GM18502 (cell line): ENCODE data around the gene ADD3.

ENCODE experiments used
- ATAC-seq: cut with Tn5 transposase; IDR thresholded peaks from one replicate; pipeline ENCODE4 v1.9.1; 2021; ENCODE audit warnings: mild to moderate bottlenecking; ENCODE audit not compliant: unreplicated experiment, poor library complexity

Gene ADD3

DNA sequence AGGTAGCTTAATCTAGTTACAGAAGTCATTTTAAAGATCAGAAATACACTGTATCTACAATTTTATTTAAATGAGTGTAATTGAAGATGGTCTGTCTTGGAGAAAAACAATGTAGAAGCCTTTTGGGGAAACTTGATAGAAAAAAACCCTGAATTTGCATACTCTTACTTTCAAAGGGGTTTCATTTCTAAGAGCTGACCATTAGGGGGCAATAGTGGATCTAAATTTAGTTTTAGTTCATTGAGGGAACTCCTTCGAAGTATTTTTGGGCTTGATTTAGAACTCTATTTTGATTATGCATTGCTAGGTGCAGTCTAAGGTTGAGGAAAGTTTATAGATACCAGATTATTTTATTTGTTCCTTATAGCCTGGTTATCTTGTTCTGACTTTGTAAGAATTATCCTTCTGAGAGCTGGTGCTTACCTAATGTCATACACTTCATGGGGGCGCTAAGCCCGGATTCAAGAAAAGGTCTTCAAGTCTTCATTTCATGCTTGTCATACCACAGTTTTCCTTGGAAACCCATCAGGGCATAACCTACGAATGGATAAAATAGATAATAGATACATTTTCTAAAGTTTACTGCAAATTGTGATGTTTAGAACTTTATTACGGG is 130.5 kb downstream of the ADD3 start:
- peak; percentile 62 for ATAC-seq

DNA sequence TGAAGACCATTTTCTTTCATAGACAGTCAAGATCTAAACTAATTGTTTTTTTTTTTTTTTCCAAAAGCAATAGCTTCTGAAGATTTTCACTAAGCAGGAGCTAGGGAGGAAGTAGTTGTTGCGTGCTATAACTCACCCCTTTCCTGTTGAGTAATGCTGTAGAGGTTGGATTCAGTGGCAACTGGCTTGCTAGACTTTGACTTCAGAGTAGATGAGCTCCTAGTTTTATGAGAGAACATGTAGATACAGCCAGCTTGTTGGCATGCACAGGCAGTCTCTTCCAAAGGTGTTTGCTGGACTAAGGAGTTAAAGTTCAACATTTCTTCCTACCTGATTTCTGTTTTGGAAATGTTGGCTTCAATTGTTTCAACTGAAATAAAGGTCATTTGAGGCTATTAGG is 133.4 kb downstream of the ADD3 start:
- no peak for ATAC-seq

DNA sequence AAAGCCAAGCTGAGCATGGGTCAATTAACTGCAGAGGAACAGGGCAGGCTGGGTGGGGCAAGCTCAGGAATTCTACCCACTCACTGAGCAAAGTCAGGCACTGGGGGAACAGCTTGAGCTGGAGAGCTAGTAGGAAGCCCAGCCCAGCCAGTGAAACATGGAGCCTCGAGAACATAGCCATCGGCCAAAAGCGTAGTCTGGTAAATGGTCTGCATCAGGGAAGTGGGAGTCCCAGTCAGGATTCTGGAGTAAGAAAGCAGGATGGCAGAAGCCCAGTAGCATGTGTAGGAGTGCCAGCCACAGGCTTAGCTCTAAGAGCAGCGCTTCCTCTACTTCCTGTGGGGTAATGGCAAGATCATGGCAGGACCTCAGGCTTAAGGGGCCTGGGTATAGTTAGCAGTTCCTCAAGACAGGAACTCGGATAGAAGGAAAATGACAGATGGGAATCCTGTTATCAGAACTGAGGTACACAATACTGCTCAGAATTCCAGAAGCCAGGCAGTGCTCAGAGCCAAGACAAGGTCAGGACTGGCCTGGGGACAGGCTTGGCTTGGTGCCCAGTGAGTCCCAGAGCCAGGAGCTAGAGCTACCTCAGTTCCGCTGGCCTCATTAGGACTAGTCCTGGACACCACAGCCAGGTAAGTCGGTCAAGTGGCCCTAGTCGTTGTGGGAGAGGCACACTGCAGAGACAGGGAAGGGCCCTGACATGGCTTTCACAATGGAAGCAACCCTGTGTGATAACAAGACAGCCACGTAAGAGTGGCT is 134.3 kb downstream of the ADD3 start:
- ATAC-seq: no peak

DNA sequence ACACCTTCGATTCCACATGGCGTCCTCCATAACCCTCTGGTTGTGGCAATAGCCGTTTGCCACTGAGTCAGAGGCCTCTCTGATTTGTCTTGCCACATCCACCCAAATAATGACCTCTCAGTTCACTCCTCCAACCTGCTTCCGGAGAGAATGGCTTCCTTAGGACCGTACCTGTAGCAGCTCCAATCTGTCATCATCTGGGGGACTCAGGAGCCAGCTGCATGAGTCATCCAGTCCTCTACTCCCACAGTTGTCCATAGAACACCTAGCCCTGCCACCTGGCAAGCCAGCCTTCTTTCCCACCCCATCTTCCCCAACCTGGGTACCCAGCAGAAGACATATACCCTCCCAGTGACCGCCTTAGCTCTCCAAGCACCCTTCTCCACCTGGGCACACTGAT is 135.2 kb downstream of the ADD3 start:
- no peak for ATAC-seq

DNA sequence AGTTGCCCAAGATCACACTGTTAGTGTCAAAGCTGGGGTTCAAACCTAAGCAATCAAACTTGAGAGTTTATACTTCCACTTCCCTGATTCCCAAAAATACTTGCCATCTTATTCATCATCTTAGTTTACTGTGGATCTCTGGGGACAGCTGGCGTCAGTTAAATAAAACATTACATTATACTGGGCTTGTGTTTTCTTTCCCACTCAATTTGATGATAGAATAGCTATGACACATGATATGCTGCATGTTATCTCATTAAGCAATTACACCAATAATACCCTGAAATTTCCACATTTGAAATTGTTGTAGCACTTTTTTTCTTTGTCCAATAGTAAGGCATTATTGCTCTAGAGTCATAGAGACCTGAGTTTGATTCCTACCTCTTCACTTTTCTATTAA is 136.7 kb downstream of the ADD3 start:
- ATAC-seq: no peak

DNA sequence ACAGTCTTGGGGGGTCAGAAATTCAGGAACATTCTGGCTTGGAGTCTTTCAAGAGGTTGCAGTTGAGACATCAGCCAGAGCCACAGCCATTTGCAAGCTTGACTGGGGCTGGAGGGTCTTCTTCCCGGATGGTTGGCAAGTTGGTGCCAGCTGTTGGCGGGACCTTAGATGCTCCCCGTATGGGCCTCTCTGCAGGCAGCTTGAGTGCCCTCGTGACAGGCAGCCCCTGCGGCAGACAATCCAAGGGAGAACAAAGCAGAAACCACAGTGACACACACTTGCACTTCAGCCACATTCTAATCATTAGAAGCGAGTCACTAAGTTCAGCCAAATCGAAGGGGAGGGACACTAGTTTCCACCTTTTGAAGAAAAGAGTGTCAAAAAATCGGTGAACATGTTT is 140.2 kb downstream of the ADD3 start:
- ATAC-seq: no peak

DNA sequence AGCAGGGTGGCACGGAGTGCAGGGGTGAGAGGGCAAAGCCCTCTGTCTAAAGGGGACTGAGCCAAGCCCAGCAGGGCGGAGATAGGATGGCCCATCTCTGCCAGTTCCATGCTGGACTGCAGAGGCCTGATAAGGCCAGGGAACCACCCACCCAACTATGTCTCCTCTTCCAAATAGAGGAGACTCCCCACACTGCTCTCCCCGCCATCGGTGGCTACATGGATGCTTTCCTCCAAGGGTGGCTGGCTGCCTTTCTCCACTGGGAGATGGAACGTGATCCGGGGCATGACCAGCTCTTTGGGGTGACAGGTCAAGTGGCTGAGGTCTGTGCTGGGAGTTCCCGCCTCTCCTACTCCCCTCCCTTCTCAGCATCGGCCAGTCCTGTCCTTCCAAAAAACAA is 141.5 kb downstream of the ADD3 start:
- no peak for ATAC-seq

DNA sequence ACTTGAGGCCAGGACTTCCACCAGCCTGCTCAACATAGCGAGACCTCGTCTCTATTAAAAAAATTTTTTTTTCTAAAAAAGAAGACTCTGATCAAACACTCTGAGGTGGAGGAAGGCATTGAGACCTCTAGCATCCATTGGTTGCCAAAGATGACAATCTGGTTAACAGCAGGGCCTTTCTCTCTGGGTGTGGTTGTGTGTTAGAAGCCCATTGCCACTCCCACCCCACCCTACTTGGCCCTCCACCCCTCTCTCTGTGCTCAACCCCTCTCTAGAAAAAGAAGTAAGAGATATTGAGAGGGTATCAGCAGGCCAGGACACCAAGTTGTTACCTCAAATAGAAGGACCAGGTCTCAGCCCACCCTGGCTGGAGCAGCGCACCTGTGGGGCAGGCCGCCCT is 142.3 kb downstream of the ADD3 start:
- ATAC-seq: no peak

DNA sequence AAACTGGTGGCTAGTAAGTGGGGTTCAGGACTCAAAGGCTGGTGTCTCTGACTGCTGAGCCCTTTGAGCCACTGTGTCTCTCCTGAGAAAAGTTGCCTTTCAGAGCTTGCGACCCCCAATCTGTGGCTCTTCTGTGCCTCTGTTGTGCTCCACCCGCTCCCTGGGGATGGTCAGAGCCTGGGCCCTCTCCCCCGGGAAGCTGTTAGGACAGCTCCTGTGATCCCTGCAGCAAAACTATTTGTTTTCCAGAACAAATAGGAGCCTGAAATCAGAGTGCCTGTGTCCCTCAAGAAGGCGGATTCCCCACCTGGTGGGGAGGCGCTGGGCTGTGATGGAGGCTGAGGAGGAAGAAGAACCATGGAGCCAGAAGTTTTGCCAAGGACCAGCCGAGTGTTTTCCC is 143.2 kb downstream of the ADD3 start:
- ATAC-seq: no peak

DNA sequence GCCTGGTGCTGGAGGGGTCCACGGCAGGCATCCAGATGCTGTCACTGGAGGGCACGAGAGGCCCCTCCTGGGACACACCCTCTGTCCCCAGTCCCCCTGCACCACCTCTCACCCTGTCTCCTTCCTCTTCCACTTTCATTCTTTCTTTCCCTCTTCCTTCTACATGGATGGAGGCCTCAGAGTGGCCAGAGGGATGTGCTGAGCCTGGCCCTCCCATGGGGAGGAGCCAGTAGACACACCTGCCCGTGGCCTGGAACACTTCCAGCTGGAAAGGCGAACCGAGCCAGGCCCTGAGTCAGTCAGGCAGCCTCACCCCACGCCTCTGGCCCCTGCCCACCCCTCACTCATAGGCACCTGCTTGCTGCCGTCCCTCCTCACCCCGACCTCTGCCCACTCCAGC is 143.7 kb downstream of the ADD3 start:
- ATAC-seq: no peak

DNA sequence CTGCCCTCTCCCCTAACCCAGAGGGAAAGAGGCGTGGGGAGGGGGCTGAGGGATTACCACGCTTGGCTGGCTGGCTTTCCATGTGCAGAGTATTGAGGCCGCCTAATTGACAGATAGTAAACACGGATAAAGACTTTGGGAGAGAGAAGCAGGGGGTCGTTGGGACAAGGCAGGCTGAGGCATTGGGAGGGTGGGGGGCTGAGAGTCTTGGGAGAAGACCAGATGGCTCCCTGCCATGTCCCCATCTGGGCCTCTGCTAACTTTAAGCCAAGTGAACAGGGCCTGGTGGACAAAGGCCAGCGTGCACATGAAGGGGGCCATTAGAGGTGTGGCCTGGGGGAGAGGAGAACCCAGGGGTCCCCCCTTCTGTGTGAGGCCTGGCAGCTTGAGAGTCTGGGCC is 144.2 kb downstream of the ADD3 start:
- ATAC-seq: no peak

DNA sequence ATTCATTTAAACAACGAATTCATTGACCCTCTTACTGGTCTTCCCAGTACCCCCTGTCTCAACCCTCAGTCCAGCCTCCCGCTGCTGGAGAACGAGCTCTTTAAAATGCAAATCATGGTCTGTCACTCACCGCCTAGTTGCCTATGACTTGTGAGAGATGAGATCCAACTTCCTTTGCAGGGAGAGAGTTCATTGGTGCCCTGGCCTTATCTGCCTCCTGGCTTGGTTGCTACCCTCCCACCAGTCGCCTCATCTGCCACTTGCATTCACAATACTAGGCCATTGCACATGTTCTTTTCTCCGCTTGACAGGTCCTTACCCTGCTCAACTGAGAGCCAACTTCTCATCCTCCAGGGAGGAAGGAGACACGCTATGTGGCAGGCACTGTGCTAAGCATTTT is 145.6 kb downstream of the ADD3 start:
- no peak for ATAC-seq

DNA sequence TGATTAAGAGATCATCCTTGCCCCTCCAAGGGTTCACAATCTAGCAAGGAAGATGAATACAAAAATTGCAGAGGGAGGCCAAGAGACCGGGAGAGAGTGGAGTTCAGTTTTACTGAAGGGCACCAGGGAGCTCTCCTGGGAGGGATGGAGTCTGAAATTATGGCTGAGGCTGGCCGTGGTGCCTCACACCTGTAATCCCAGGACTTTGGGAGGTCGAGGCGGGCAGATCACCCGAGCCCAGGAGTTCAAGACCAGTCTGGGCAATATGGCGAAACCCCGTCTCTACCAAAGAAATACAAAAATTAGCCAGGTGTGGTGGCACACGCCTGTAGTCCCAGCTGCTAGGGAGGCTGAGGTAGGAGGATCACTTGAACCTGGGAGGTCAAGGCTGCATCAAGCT is 148.3 kb downstream of the ADD3 start:
- no peak for ATAC-seq

DNA sequence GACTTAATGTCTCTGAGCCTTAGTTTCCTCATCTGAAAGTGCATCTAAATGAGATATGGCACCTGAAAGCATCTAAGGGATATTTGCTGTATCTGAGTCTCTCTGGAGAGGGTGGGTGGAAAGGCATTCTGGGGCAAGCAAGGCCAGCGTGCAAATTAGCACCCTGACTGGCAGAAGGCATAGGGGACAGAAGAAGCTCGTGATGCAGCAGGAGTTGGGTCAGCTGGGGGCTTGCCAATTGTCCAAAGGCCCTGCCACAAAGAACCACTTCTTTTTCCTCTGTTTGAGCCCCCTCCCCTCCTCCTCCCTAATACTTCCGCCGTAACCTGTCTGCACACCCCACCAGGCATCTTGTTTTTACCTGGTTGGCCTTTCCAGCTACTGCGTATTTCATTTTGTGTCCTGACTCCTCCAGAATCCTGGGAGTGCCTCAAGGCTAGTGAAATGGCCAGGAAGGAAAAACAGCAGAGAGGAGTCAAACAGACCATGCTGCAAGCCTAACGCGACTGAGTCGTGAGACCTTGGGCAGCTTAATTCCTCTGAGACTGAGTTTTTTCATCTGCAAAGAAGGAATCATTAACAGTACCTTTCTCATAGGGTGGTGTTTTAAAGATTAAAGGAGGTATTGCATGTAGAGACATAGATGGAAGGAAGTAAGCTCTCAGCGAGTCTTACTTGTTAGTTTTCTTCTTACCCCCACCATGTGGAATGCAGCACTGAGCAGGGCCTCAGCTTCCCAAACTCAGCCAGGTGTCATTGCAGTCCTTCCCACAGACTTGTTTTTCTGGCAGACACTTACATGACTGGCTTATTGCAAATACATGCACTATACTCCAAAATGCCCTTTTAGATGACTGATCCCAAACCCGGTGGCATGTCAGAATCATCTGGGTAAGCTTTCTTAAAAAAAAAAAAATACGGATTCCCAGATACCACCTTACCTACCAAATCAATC is 150.5 kb downstream of the ADD3 start:
- ATAC-seq: no peak

DNA sequence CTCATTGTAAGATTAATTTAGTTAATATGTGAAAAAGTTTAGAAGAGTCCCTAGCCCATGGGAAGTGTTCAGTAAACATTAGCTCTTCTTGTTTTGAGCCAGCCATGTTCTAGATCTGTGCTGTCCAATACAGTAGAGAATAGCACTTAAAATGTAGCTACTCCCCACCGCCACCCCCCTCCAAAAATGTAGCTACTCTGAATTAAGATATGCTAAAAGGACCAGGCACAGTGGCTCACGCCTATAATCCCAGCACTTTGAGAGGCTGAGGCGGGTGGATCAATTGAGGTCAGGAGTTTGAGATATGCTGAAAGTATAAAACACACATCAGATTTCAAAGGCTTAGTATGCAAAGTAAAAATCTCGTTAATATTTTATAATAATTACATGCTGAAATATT is 152.3 kb downstream of the ADD3 start:
- no peak for ATAC-seq

DNA sequence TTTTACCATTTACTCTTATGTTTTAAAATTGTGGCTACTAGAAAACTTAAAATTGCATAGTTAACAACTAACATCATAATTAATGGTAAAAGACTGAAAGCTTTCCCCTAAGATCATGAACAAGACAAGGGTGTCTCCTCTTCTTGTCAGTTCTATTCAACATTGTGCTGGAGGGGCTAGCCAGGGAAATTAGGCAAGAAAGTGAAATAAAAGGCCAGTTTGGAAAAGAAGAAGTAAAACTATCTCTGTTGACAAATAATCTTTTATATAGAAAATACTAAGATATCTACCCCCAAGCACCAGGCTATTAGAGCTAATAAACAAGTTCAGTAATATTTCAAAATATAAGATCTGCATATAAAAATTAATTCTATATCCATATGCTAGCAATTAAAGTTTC is 152.7 kb downstream of the ADD3 start:
- ATAC-seq: no peak

DNA sequence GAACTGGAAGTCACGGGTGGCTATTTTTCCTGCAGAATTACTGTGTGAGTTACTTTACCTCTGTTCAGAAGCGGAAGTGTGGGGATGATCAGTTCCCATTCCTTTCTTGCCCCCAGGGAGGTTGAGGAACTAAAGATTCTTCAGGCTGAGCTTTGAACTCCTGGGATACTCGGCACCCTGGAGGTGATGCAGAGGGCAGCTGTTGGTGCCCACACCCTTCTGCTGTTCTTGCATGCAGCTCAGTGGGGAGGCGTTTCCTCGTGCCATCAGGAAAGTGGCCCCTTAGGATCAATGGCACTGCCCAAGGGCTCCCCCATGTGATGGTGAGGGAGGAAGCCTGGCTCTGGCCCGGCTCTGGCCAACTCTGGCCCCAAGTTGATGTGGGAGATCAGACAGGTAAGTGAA is 155.0 kb downstream of the ADD3 start:
- no peak for ATAC-seq

DNA sequence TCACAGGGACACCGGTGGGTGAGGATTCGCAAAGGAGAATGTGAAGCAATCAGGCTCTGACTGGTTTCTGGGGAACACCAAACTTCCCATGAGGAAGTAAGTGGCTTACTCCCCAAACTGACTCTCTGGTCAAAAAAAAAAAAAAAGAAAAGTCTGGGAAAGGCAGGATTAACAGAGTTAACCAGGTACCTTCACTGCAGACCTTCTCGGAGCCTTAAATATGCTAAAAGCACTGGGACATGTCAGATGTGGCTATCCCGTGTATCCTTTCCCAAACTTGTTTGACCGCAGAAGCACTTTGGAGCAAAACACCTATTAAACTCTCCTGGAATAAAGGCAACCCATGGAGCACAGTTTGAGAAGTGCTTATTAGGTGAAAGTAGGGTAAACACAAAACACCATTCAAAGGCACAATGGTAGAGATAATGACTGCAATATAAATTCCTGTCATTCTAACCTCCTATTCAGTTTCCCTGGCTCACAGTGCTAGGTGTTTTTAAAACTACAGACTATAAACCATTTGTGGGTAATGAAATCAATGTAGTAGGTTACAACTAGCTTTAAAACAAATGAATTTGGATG is 155.5 kb downstream of the ADD3 start:
- ATAC-seq: no peak

DNA sequence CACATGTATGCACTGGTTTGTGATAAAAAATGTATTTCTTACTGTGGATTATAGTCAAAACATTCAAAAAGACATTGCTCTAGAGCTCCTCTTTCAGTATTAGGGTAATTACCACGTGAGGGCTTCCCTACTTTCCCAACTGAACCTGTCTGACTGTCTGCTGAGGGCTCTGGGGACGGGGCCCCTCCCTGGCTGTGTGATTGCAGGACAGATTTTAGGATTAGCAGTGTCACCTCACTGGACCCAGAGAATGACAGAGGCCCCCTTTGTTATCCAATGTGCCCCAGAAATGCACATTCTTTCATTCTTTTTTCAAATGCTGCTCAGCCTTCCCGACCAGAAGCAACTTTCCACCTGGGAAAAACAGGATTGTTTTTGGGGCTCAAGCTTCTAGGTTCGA is 156.1 kb downstream of the ADD3 start:
- no peak for ATAC-seq

DNA sequence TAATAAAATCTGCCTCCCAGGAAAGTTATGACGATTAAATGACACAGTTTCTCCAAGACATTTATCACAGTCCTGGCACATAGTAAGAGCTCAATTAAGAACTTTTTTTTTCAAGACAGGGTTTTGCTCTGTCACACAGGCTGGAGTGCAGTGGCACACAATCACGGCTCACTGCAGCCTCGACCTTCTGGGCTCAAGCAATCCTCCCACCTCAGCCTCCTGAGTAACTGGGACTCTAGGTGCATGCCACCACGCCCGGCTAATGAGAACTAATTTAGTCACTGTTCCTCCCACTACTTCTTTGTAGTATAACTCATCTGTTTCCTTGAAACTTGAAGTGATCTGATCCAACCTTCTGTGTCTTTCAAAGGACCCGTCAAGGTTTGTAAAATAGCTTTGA is 157.5 kb downstream of the ADD3 start:
- ATAC-seq: no peak

DNA sequence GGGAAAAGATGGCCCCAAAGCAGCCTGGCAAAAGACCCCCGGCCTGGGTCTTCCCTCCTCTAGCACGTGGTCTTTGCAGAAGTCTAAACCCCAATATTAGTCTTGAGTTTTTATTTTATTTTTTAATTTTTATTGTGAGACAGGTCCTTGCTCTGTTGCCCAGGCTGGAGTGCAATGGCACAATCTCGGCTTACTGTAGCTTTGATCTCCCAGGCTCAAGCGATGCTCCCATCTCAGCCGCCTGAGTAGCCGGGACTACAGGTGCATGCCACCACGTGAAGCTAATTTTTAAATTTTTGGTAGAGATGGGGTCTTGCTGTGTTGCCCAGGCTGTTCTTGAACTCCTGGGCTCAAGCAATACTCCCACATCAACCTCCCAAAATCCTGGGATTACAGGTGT is 159.4 kb downstream of the ADD3 start:
- ATAC-seq: no peak
